Lung (tissue), 12 donors: ENCODE measurements around the gene AOAH. TPM values are rescaled to one million over a fixed set of nuclear protein-coding genes. Genes with fewer than 3 reads are reported as not detected.

ENCODE experiments used
- ATAC-seq: fragments of 200-7000 bp; cut with Tn5 transposase; one replicate; pipeline ENCODE4 v1.9.1; 2020; ENCODE audit warnings: moderate number of reproducible peaks; ENCODE audit not compliant: insufficient read depth, low FRiP score
- DNase-seq, 3 donors: peaks; one replicate each; pipeline ENCODE4 v3.0.0-alpha.2; 2013 to 2017
- H3K27ac ChIP-seq, 2 donors: one replicate each; pipeline ENCODE4 v1.5.1; 2013; ENCODE audit warnings: mild to moderate bottlenecking in 2 of 2, moderate library complexity in 2 of 2, control low read depth in 1 of 2, inconsistent platforms in 1 of 2, low read depth in 1 of 2, low read length in 1 of 2
- H3K27me3 ChIP-seq, 3 donors: one replicate each; pipeline ENCODE4 v1.5.1; 2013; ENCODE audit warnings: low read length in 2 of 3; ENCODE audit not compliant: control insufficient read depth in 3 of 3, insufficient read depth in 3 of 3
- H3K36me3 ChIP-seq, 4 donors: one replicate each; pipeline ENCODE4 v1.5.1; 2013; ENCODE audit warnings: low read length in 4 of 4, mild to moderate bottlenecking in 1 of 4, moderate library complexity in 1 of 4; ENCODE audit not compliant: control insufficient read depth in 4 of 4, insufficient read depth in 4 of 4
- H3K4me1 ChIP-seq, 5 donors: one replicate each; pipeline ENCODE4 v1.5.1; 2013; ENCODE audit warnings: low read length in 5 of 5, mild to moderate bottlenecking in 2 of 5, moderate library complexity in 1 of 5; ENCODE audit not compliant: control insufficient read depth in 5 of 5, insufficient read depth in 5 of 5
- H3K4me3 ChIP-seq: one replicate; pipeline ENCODE4 v1.5.1; 2013; ENCODE audit warnings: mild to moderate bottlenecking, control low read depth, moderate library complexity
- H3K9ac ChIP-seq, 2 donors: one replicate each; pipeline ENCODE4 v1.5.1; 2013; ENCODE audit warnings: low read length in 2 of 2, control low read depth in 1 of 2; ENCODE audit not compliant: insufficient read depth in 1 of 2
- H3K9me3 ChIP-seq, 4 donors: one replicate each; pipeline ENCODE4 v1.5.1; 2013; ENCODE audit warnings: low read length in 3 of 4, mild to moderate bottlenecking in 1 of 4, moderate library complexity in 1 of 4; ENCODE audit not compliant: control insufficient read depth in 4 of 4, insufficient read depth in 3 of 4
- WGBS, 2 donors: extraction: QIAGEN DNeasy Blood & Tissue Kit; methylation state at CpG; one replicate each; pipeline ENCODE4 v1.1.7; 2013; 5-methylcytosine and 5-hydroxymethylcytosine counted together
- polyA plus RNA-seq, 2 donors: library from polyadenylated mRNA; stranded (reverse); fragments of 200-250 nt; gene quantifications; one replicate each; pipeline ENCODE4 v1.2.1, GENCODE V29; 2013
- total RNA-seq, 2 donors: library from RNA; depleted of rRNA in 1 of 2; stranded (reverse); fragments of >200 nt in 1 of 2; gene quantifications; one replicate each; pipeline ENCODE4 v1.2.1, GENCODE V29; 2014 to 2021
- TF ChIP-seq, protein P1 (sequence below): IDR thresholded peaks from 2 replicates; pipeline ENCODE4 v1.5.1; 2012; ENCODE audit warnings: mild to moderate bottlenecking; ENCODE audit errors: control extremely low read depth, extremely low read depth
- donor health status: control.
- donor health status: control.
- donor health status: Bipolar disorder and iron deficiency.
- donor health status: healthy.
- donor health status: DM: yes; HTN: yes; CAD: no.

AOAH gene
- total and polyA plus RNA-seq, 4 donors: 4.7 to 36.4 (median 29.0) TPM

DNA sequence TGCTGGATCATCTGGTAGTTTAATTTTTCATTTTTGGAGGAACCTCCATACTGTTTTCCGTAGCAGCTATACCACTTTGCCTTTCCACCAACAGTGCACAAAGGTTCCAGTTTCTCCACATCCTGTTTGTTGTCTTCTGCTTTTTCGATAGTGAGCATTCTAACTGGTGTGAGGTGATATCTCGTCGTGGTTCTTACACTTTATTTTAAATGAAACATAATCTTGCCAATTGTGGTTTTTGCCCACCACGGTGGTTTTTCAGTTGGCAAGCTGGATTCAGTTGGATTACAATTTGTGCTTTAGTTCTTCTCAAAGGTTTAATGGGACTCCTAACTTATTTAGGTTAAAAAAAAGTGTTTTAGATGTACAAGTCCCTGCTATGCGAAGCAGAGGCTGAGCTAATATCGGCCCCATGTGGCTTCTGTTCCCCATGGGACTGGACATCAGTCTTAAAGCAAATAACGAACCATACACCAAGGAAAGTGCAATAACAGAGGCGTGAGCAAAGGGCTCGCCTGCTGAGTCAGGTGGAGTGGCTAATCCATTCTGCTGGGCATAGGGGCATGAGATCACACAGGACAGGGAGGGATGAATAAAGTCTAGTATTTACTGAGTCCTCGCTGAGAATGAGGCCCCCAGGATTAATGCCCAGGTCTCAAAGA is 153.6 kb downstream of the AOAH start:
- H3K9ac ChIP-seq: no peak overlapping the region
- TF ChIP-seq, protein P1, sequence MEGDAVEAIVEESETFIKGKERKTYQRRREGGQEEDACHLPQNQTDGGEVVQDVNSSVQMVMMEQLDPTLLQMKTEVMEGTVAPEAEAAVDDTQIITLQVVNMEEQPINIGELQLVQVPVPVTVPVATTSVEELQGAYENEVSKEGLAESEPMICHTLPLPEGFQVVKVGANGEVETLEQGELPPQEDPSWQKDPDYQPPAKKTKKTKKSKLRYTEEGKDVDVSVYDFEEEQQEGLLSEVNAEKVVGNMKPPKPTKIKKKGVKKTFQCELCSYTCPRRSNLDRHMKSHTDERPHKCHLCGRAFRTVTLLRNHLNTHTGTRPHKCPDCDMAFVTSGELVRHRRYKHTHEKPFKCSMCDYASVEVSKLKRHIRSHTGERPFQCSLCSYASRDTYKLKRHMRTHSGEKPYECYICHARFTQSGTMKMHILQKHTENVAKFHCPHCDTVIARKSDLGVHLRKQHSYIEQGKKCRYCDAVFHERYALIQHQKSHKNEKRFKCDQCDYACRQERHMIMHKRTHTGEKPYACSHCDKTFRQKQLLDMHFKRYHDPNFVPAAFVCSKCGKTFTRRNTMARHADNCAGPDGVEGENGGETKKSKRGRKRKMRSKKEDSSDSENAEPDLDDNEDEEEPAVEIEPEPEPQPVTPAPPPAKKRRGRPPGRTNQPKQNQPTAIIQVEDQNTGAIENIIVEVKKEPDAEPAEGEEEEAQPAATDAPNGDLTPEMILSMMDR: no peak
- no peaks in the 10 kb centered on the region for H3K36me3 ChIP-seq
- no peak overlapping the region for H3K4me3 ChIP-seq
- H3K9me3 ChIP-seq: peaks cover 0 to 3% (median 0%) of the 10 kb centered on the region in 4 donors
- H3K27me3 ChIP-seq: no peaks in the 10 kb centered on the region
- 43 to 69% methylated on average over 11 of the region's 11 CpGs for WGBS, 2 donors
- H3K4me1 ChIP-seq: peaks cover 0 to 1% (median 0%) of the 10 kb centered on the region in 5 donors
- ATAC-seq: no peak
- DNase-seq: no peak
- H3K27ac ChIP-seq: no peak overlapping the region

DNA sequence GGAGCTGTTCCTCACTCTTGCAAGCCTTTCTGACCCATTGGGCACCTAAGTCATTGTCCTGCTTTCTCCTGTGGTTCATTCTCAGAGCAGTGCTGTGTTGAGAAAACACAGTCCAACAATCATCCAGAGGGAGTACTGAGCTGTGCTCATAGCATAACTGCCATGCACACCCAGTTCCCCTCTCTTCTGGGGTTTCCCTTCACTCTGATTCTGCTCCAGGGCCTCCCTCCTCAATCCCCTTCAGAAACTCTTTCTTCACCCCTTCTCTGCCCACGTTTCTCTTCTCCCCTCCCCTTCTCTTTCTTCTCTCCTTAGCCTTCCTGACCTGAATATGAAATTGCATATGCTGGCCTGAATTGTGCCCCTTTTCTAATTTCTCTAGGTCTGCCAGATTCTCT is 155.8 kb downstream of the AOAH start:
- ATAC-seq (no peak), DNase-seq (no peak)
- H3K36me3 ChIP-seq: no peaks in the 10 kb centered on the region
- no peaks in the 10 kb centered on the region for H3K27me3 ChIP-seq
- TF ChIP-seq, protein P1: no peak
- no peaks in the 10 kb centered on the region for H3K9me3 ChIP-seq
- no peak overlapping the region for H3K27ac ChIP-seq
- H3K9ac ChIP-seq: no peak overlapping the region
- 24 to 47% methylated on average over 1 of the region's 1 CpG for WGBS, 2 donors
- peaks cover 0 to 1% (median 0%) of the 10 kb centered on the region in 5 donors for H3K4me1 ChIP-seq
- H3K4me3 ChIP-seq: no peak overlapping the region

DNA sequence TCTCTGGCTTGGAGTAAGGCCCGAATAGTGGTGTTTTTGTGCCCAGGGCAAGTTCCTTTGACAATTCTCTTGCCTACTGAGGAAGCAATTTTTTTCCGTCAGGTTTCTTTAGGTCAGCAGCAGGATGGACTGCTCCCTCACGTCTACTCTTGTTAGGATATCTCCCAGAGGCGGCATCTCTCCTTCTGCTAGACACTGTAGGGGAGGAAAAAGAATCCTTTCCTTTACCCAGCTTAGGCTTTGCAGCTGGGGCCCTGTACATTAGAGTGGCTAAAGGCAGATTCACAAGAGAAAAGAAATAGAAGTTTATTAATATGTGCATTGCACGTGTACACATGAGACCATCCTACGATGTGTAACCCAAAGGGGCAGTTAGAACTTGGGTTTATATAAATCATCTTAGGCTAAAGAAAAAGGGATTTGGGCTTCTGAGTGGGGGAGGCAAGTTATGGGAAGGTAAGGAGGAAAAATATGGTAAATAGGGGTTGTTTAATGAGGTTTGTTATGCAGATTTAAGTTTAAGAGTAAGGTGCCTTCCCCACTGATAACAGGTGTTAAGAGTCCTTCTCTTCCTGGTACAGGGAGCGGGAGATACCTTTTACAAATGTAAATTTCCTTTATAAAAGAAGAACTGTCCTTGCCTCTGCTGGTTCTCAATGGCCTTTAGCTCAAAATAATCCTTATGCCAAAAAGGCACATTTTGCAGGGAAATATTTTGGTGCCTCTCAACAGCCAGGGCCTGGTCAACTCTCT is 156.4 kb downstream of the AOAH start:
- TF ChIP-seq, protein P1: no peak
- DNase-seq: no peak
- H3K9me3 ChIP-seq: no peaks in the 10 kb centered on the region
- no peak overlapping the region for H3K4me3 ChIP-seq
- H3K27ac ChIP-seq: no peak overlapping the region
- no peak for ATAC-seq
- 92 to 93% methylated on average over 7 of the region's 7 CpGs for WGBS, 2 donors
- H3K27me3 ChIP-seq: no peaks in the 10 kb centered on the region
- H3K4me1 ChIP-seq: peaks cover 0 to 3% (median 0%) of the 10 kb centered on the region in 5 donors
- no peak overlapping the region for H3K9ac ChIP-seq
- no peaks in the 10 kb centered on the region for H3K36me3 ChIP-seq
